ENCODE results near the gene TMCC1. TPM values are rescaled to one million over a fixed set of nuclear protein-coding genes. Genes with fewer than 3 reads are reported as not detected.

TMCC1 gene
- total and polyA plus RNA-seq, 10 of the 15 experiments (the other 5 are each of a cell fraction or from before 2014, with no cell fraction given): 2.3 to 21.1 (median 8.4) TPM

DNA sequence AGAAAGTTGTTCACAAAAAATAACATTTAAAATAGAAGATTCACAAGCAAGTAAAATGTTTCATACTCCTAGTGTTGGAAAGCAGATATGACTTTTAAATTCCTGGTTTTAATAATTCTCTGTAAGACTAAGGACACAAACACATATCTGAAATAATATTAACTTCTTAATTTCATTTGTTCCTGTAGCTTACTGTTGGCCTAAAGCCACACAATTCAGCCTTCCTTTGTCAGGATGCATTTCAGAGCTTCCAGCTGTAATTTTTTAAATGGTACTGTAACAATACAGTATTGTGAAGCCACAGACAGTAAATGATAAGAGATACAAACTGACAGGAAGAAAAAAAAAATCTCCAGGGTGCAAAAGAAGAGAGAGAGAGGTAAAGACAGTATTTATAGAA lies 84.2 kb downstream of the TMCC1 start:
- FAIRE-seq (no peak), DNase-seq (ENCODE audit: low read depth, low spot score) (no peak), ATAC-seq (no peak)
- H3K27ac ChIP-seq (ENCODE audit: control insufficient read depth, insufficient read depth): no peak overlapping the region
- no peak overlapping the region for H3K9ac ChIP-seq (ENCODE audit: control insufficient read depth, insufficient read depth, low read length)
- H4K20me1 ChIP-seq (ENCODE audit: control insufficient read depth, insufficient read depth): no peaks in the 10 kb centered on the region; the same call in 1 of the 2 replicates
- in situ Hi-C loops (cut with MboI): no loop called here
- ChIA-PET POLR2A (interaction anchor here (0.6 to 1.1 kb wide), 3 partner anchors 15 to 140 kb away, joined by 3 to 5 read pairs (median 3); no protein-coding TSS in a partner anchor), RAD21 (ENCODE audit: unreplicated experiment) (no interaction called here), CTCF (interaction anchor here (0.6 to 3.9 kb wide), 7 partner anchors 15 to 516 kb away, joined by 3 to 27 read pairs (median 4); no protein-coding TSS in a partner anchor), SMC1A (ENCODE audit: uncharacterized antibody, unreplicated experiment) (interaction anchor here (0.7 to 2.1 kb wide), 8 partner anchors 12 to 160 kb away, joined by 3 to 7 read pairs (median 3); no protein-coding TSS in a partner anchor)
- H3K79me2 ChIP-seq (ENCODE audit: control insufficient read depth, insufficient read depth, low read length): no peaks in the 10 kb centered on the region
- H3K27me3 ChIP-seq (replicated peaks in 1 of 2; ENCODE audit: control insufficient read depth in 2 of 2, insufficient read depth in 2 of 2, low read length in 1 of 2): no peaks in the 10 kb centered on the region
- H3K4me2 ChIP-seq (ENCODE audit: control insufficient read depth, insufficient read depth): no peak overlapping the region
- BruUV-seq (replicated peaks): no TSS peak
- intact Hi-C loops (cut with micrococcal nuclease; ENCODE audit: unreplicated experiment): no loop called here
- TF ChIP-seq, protein P1, sequence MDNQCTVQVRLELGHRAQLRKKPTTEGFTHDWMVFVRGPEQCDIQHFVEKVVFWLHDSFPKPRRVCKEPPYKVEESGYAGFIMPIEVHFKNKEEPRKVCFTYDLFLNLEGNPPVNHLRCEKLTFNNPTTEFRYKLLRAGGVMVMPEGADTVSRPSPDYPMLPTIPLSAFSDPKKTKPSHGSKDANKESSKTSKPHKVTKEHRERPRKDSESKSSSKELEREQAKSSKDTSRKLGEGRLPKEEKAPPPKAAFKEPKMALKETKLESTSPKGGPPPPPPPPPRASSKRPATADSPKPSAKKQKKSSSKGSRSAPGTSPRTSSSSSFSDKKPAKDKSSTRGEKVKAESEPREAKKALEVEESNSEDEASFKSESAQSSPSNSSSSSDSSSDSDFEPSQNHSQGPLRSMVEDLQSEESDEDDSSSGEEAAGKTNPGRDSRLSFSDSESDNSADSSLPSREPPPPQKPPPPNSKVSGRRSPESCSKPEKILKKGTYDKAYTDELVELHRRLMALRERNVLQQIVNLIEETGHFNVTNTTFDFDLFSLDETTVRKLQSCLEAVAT (IDR thresholded peaks at IDR 0.05): no peak
- TF ChIP-seq EP300 (IDR thresholded peaks at IDR 0.05; ENCODE audit: borderline replicate concordance in 1 of 2, control insufficient read depth in 1 of 2, low read depth in 2 of 2, low read length in 2 of 2) (no peak), SUPT20H (IDR thresholded peaks at IDR 0.05; ENCODE audit: borderline replicate concordance, control insufficient read depth, low read depth, low read length) (no peak)
- TF ChIP-seq, protein P2, sequence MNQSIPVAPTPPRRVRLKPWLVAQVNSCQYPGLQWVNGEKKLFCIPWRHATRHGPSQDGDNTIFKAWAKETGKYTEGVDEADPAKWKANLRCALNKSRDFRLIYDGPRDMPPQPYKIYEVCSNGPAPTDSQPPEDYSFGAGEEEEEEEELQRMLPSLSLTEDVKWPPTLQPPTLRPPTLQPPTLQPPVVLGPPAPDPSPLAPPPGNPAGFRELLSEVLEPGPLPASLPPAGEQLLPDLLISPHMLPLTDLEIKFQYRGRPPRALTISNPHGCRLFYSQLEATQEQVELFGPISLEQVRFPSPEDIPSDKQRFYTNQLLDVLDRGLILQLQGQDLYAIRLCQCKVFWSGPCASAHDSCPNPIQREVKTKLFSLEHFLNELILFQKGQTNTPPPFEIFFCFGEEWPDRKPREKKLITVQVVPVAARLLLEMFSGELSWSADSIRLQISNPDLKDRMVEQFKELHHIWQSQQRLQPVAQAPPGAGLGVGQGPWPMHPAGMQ (IDR thresholded peaks at IDR 0.05; ENCODE audit: borderline replicate concordance): no peak
- no peaks in the 10 kb centered on the region for H3K4me1 ChIP-seq (ENCODE audit: control insufficient read depth, insufficient read depth, low read length)
- H3K9me3 ChIP-seq (replicated peaks; ENCODE audit: control insufficient read depth, insufficient read depth, low read length): no peaks in the 10 kb centered on the region
- no peaks in the 10 kb centered on the region for H3K36me3 ChIP-seq (ENCODE audit: control insufficient read depth in 2 of 2, insufficient read depth in 2 of 2, low read length in 1 of 2)
- H3K4me3 ChIP-seq: no peak overlapping the region
- no peak overlapping the region for H2AFZ ChIP-seq (ENCODE audit: control insufficient read depth, low read depth, low read length)

All from GM12878 (cell line).